Activated naive CD4-positive, alpha-beta T cell treated with anti-CD3 and anti-CD28 coated beads, Interleukin-2, amount 50 U/mL, for 72 hours (primary cell): ENCODE measurements around the gene APMAP. TPM values are rescaled to one million over a fixed set of nuclear protein-coding genes. Genes with fewer than 3 reads are reported as not detected.
A peak's percentile ranks its signal among the peaks of the same experiment; 100 is the strongest.

Experiments used
- ATAC-seq, 2 donors: fragments of 150-1000 bp; cut with Tn5 transposase; 2 replicates each; pipeline ENCODE4 v1.10.0; 2021; ENCODE audit warnings: mild to moderate bottlenecking in 2 of 2, moderate library complexity in 2 of 2
- DNase-seq, 2 donors: peaks; one replicate each; pipeline ENCODE4 v3.0.0; 2021 to 2022; ENCODE audit warnings: low spot score in 2 of 2
- H3K27ac Mint-ChIP-seq, 2 donors: one replicate each; pipeline ENCODE4 v1.8.0; 2022; ENCODE audit warnings: mild to moderate bottlenecking in 2 of 2, mixed read lengths in 2 of 2
- H3K36me3 Mint-ChIP-seq, 2 donors: one replicate each; pipeline ENCODE4 v1.8.0; 2022; ENCODE audit warnings: mixed read lengths in 2 of 2
- H3K9me3 Mint-ChIP-seq, 2 donors: one replicate each; pipeline ENCODE4 v1.8.0; 2022; ENCODE audit warnings: mixed read lengths in 2 of 2
- total RNA-seq, 2 donors: library from RNA; stranded (reverse); gene quantifications; one replicate each; pipeline ENCODE4 v1.2.3, GENCODE V29; 2022

APMAP gene
- total RNA-seq, 2 donors from 2014 or later: 33.7 to 57.6 TPM

GRCh38 chr20:24985802-24986201, 6.7 kb downstream of the APMAP start:
- peaks cover 22 to 23% of the 10 kb centered on the region in 2 donors for H3K36me3 Mint-ChIP-seq

GRCh38 chr20:24984961-24985640, 7.5 kb downstream of the APMAP start:
- Mint-ChIP-seq H3K36me3 (peaks cover 29 to 30% of the 10 kb centered on the region in 2 donors), H3K27ac (peak overlapping the region; percentile 2 to 73), H3K9me3 (no peaks in the 10 kb centered on the region)
- no peak for DNase-seq
- no peak for ATAC-seq

More at GRCh38 chr20:24985802-24986201, 6.7 kb downstream of the APMAP start:
- Mint-ChIP-seq H3K27ac (no peak overlapping the region), H3K9me3 (no peaks in the 10 kb centered on the region)
- ATAC-seq: no peak
- no peak for DNase-seq

DNA sequence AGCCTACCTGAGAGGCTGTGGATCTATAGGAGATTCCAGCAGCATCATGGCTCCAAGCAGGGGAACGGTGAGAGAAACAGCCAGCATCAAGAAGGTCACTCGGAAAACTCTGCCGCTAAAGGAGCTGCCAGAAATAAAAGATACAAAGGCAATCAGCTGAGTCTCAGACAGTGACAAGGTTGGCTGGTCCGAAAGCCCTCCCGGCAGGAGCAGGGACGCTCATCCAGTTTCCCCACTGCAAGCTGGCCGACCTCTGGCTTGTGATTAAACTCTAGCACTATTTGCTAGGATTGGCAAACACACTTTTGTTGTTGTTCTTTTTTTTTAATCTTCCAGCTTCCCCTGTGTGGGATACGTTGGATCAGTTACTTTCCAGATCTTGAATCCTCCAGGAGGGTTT, 8.7 kb downstream of the APMAP start:
- no peaks in the 10 kb centered on the region for H3K9me3 Mint-ChIP-seq
- ATAC-seq (no peak), DNase-seq (no peak)
- no peak overlapping the region for H3K27ac Mint-ChIP-seq
- peaks cover 36 to 40% of the 10 kb centered on the region in 2 donors for H3K36me3 Mint-ChIP-seq

- Mint-ChIP-seq H3K27ac (peak overlapping the region in 1 of 2 donors; percentile 74), H3K9me3 (no peaks in the 10 kb centered on the region), H3K36me3 (peaks cover 55 to 60% of the 10 kb centered on the region in 2 donors)
- DNase-seq (no peak), ATAC-seq (peak in 1 of 2 donors; percentile 43)
Observed at GRCh38 chr20:24981790-24982189, 10.8 kb downstream of the APMAP start.

- peaks cover 60 to 65% of the 10 kb centered on the region in 2 donors for H3K36me3 Mint-ChIP-seq
- DNase-seq: no peak
- peak overlapping the region in 1 of 2 donors; percentile 74 for H3K27ac Mint-ChIP-seq
- no peak for ATAC-seq
- H3K9me3 Mint-ChIP-seq: peaks cover 0 to 1% of the 10 kb centered on the region in 2 donors
Observed at GRCh38 chr20:24981282-24981681, 11.3 kb downstream of the APMAP start.

DNA sequence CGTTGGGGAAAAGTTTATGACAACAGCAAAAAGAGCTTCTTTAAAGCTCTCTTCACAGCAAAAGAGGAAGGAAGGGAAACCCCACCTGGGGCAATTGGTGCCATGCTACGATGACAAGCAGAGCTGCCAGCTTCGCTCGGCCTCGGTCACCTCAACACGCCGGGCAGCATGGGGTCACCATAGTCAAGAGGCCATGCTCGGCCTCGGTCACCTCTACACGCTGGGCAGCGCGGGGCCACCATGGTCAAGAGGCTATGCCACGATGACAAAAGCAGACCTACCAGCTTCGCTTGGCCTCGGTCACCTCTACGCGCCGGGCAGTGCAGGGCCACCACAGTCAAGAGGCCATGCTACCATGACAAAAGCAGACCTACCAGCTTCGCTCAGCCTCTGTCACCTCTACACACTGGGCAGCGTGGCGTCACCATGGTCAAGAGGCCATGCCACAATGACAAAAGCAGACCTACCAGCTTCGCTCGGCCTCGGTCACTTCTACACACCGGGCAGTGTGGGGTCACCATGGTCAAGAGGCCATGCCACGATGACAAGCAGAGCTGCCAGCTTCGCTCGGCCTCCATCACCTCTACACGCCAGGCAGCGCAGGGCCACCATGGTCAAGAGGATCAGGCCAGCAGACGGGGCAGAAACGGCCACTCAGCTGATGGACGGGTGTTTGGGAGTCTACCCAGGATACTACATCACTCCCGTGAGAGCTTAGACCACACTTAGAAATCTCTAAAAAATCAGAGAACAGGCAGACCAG, 12.1 kb downstream of the APMAP start:
- H3K27ac Mint-ChIP-seq: peak overlapping the region; percentile 60 to 73
- peaks cover 0 to 5% of the 10 kb centered on the region in 2 donors for H3K9me3 Mint-ChIP-seq
- no peak for ATAC-seq
- no peak for DNase-seq
- H3K36me3 Mint-ChIP-seq: peaks cover 65 to 73% of the 10 kb centered on the region in 2 donors

- no peak for DNase-seq
- no peak for ATAC-seq
- peak overlapping the region; percentile 60 to 82 for H3K27ac Mint-ChIP-seq
- peaks cover 65 to 77% of the 10 kb centered on the region in 2 donors for H3K36me3 Mint-ChIP-seq
- H3K9me3 Mint-ChIP-seq: peaks cover 0 to 5% of the 10 kb centered on the region in 2 donors
Observed at GRCh38 chr20:24979036-24979960, 13.3 kb downstream of the APMAP start.

DNA sequence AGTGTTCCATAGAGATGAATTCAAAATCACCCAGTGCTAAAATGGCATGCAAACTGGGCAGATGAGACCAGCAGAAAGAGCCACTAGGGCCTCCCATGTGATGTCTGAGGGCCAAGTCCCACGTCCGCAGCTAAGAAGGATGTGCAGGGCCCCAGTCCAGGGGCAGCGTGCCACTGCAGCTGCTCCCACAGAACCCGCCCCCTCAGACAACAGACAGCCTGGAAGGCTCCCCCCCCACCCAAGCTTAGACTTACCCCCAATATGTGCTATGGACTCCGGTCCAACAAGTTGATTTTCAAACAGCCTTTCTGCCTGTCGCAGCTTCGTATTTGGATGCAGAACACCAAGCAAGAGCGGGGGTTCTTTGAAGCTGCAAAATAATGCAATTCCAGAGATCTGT, 14.0 kb downstream of the APMAP start:
- Mint-ChIP-seq H3K36me3 (peaks cover 62 to 77% of the 10 kb centered on the region in 2 donors), H3K27ac (peak overlapping the region in 1 of 2 donors; percentile 6), H3K9me3 (peaks cover 0 to 5% of the 10 kb centered on the region in 2 donors)
- no peak for ATAC-seq
- no peak for DNase-seq

- Mint-ChIP-seq H3K27ac (no peak overlapping the region), H3K9me3 (peaks cover 0 to 5% of the 10 kb centered on the region in 2 donors), H3K36me3 (peaks cover 63 to 74% of the 10 kb centered on the region in 2 donors)
- DNase-seq (no peak), ATAC-seq (no peak)
Observed at GRCh38 chr20:24977797-24978196, 14.8 kb downstream of the APMAP start.

GRCh38 chr20:24977336-24977735, 15.2 kb downstream of the APMAP start:
- Mint-ChIP-seq H3K36me3 (peaks cover 58 to 69% of the 10 kb centered on the region in 2 donors), H3K27ac (peak overlapping the region in 1 of 2 donors; percentile 3), H3K9me3 (peaks cover 0 to 5% of the 10 kb centered on the region in 2 donors)
- DNase-seq: no peak
- ATAC-seq: no peak

- Mint-ChIP-seq H3K9me3 (peaks cover 0 to 5% of the 10 kb centered on the region in 2 donors), H3K27ac (no peak overlapping the region), H3K36me3 (peaks cover 24 to 30% of the 10 kb centered on the region in 2 donors)
- DNase-seq: no peak
- ATAC-seq: no peak
Observed at GRCh38 chr20:24972341-24972740, 20.2 kb downstream of the APMAP start.

DNA sequence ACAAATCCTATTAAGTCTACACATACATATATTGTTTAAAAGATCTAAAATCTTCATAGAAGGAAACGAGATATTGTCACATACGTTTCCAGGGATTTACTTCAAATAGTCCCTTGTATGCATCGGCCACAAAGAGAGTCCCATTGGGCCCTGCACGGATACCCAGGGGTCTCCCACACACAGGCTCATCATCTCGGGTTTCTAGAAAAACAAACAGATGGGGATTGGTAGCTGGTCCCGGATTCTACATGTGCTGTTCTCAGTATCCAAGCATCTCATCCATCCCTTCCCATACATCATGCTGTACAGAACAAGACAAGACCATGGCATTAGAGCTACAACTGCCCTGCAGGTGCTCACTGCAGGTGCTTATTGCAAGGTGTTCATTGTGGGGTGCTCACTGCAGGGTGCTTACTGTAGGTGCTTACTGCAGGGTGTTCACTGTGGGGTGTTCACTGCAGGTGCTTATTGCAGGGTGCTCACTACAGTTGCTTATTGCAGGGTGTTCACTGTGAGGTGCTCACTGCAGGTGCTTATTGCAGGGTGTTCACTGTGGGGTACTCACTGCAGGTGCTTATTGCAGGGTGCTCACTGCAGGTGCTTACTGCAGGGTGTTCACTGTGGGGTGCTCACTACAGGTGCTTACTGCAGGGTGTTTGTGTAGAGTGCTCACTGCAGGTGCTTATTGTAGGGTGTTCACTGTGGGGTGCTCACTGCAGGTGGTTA, 21.0 kb downstream of the APMAP start:
- DNase-seq: no peak
- H3K9me3 Mint-ChIP-seq: peaks cover 0 to 5% of the 10 kb centered on the region in 2 donors
- no peak for ATAC-seq

GRCh38 chr20:24970754-24971153, 21.8 kb downstream of the APMAP start:
- H3K27ac Mint-ChIP-seq: peak overlapping the region in 1 of 2 donors; percentile 38
- peaks cover 11 to 17% of the 10 kb centered on the region in 2 donors for H3K36me3 Mint-ChIP-seq
- ATAC-seq: no peak
- no peaks in the 10 kb centered on the region for H3K9me3 Mint-ChIP-seq
- no peak for DNase-seq

More for the DNA sequence above, 21.0 kb downstream of the APMAP start:
- H3K27ac Mint-ChIP-seq: no peak overlapping the region
- H3K36me3 Mint-ChIP-seq: peaks cover 18 to 24% of the 10 kb centered on the region in 2 donors

DNA sequence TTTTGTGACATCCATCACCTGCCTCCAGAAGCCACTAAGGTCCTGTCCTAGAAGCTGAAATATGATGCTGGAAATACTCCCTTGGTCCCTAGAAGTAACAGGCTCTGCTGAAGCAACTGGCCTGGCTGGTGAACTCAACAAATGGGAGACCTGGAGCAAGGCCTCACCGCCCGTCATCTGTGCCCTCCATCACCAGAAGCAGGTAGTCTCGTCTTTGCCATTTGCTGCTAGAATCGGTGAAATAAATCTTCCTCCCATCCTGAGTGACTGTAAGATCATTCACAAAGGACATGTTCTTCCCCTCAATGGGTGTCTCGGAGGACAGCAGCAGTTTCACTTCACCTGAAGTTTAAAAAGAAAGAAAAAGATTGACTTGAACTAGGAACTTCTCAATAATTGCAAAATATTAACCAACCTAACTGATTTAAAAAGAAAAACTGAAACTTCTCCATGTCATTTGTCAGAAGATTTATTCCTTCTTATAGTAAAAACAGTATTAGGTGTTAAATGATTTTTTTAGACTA, 22.5 kb downstream of the APMAP start:
- ATAC-seq (no peak), DNase-seq (no peak)
- H3K27ac Mint-ChIP-seq: no peak overlapping the region
- peaks cover 4 to 22% of the 10 kb centered on the region in 2 donors for H3K36me3 Mint-ChIP-seq
- H3K9me3 Mint-ChIP-seq: no peaks in the 10 kb centered on the region

DNA sequence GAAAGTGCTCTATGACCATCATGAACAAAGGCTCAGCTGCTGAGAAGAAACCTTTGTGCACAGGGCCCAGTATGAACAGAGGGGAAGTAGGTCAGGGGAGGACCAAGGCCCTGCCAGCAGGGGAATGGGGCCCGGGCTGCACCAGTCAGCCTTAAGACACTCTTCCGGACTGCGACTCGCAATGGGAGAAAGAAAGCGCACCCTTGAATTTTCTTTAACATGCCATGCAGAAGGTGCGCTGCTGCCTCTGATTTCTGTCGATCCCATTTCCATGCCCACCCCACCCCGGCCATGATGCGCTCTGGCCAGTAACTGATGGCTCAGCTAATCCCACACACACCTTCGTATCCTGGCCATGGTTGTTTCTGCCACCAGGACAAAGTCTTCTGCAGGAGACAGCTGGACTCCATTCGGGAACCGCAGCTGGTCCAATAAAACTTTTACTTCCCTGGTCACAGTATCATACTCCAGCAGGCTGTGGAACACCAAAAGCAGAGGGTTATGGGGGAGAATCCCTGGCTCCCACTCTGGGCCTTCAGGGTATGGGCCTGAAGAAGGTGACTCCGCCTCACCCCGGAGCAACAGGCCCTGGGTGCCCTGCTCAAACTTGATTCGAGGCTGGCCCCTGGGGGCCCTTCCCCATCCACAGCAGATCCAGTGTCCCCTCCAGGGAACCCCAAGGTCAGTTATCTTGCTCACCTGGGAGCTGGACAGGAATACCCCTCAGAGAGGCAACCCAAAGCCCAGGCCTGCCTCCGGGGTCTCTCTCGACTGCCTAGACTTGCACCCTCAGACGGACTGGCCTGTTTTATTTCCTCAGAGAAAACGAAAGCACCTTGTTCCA, 23.1 kb downstream of the APMAP start:
- ATAC-seq (no peak), DNase-seq (no peak)
- Mint-ChIP-seq H3K9me3 (no peaks in the 10 kb centered on the region), H3K36me3 (peaks cover 4 to 22% of the 10 kb centered on the region in 2 donors), H3K27ac (no peak overlapping the region)
